Stimulated activated CD4-positive, alpha-beta T cell treated with anti-CD3 and anti-CD28 coated beads, Interleukin-12 subunit alpha, Interleukin-12 subunit beta, amount 100 ng/mL, for 4 hours (primary cell): Measurements from ENCODE around the gene LCE1D.

Source experiments
- DNase-seq: peaks from one replicate; pipeline ENCODE4 v3.0.0-alpha.2; 2020

LCE1D gene

DNA sequence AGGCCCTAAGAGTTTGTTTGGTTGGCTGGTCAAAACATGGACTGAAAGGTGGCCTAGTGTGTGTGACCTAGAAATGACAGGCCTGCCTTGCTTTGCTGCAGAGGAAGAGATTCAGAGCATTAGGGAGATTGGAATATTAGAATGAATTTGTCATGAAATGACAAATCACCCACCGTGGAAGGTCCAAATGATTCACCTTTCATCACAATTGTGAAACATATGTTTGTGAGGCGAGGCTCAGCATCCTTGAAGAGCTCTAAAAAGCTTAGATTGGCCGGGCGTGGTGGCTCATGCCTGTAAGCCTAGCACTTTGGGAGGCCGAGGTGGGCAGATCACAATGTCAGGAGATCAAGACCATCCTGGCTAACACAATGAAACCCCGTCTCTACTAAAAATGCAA, 20.8 kb downstream of the LCE1D start:
- no peak for DNase-seq

- no peak for DNase-seq
These were observed 26.8 kb downstream of the LCE1D start for GRCh38 chr1:152823294-152823693.

DNA sequence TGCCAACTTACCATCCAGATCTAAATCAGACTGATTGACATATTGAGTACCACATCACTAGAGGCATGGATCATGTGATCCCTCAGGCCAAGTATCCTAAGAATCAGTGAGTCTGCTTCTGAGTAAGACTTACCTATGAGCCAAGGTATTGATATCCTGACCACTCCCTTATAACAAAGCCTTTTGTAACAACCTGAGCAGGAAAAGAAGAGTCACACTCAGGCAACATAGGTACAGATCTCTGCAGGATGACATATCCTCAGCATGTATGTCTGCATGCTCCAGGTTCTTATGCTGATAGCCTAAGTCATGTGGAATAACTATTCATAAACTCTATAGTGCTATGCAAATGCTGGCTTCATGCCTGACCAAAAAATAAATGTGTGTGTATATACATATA, 28.4 kb downstream of the LCE1D start:
- no peak for DNase-seq

- no peak for DNase-seq
These were observed 30.7 kb downstream of the LCE1D start, which contains the start of gene LCE1A for GRCh38 chr1:152827173-152827572. LCE1A (plus strand) TSS chr1:152827473; CDS start chr1:152827473, 0 bp downstream.

- DNase-seq = no peak
These were observed 40.3 kb downstream of the LCE1D start for GRCh38 chr1:152836870-152837269.

GRCh38 chr1:152842556-152842955, 46.0 kb downstream of the LCE1D start, which contains the start of gene LCE6A:
LCE6A (plus strand) TSS chr1:152842856; CDS start chr1:152843521, 665 bp downstream.
- no peak for DNase-seq
